Measurements from ENCODE around the gene LGALS14.

Gene LGALS14

GRCh38 chr19:39752390-39752789, 48.1 kb downstream of the LGALS14 start:
- no peak for DNase-seq

GRCh38 chr19:39752795-39753194, 48.5 kb downstream of the LGALS14 start:
- no peak for DNase-seq

- DNase-seq = no peak
Measured at GRCh38 chr19:39754544-39754943, 50.3 kb downstream of the LGALS14 start.

- DNase-seq = no peak
Measured at GRCh38 chr19:39754971-39755370, 50.7 kb downstream of the LGALS14 start.
